GM20431 (cell line): ENCODE data around the gene WNK1.
"Not testable (repeated sequence)": the region's sequence is repeated elsewhere in the genome, so short reads cannot be mapped to it uniquely, and the experiment has no call there.

Experiments
- in situ Hi-C: fragments of 300-500 bp; cut with MseI, MboI; formaldehyde crosslinking; loops from one replicate; pipeline ENCODE4 v1.15.0; 2020; ENCODE audit warnings: low sequenced_read_pairs; ENCODE audit not compliant: unreplicated experiment

Gene WNK1

DNA sequence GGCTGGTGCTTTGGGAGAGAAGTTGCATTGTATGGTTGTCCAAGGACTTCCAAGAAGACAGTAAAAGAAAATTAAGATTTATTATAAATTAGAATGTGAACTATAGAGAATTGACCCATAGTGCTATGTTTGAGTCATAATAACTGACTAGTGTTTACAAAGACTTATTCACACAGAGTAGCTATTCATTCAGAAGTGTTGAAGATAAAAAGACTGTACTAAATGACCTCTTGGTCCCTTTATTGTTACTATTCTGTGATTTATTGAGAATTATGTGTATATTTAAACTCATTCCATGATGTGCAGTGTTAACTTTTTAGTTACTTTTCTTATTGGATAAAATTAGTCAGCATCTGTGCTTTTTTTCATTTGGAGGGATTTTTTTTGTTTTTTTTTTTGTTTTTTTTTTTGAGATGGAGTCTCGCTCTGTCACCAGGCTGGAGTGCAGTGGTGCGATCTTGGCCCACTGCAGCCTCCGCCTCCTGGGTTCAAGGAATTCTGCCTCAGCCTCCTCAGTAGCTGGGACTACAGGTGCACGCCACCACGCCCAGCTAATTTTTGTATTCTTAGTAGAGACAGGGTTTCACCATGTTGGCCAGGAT is 24.5 kb downstream of the WNK1 start:
- in situ Hi-C loops = not testable (repeated sequence)

GRCh38 chr12:777550-778047 is 25.2 kb downstream of the WNK1 start:
- in situ Hi-C loops = no loop called here

- in situ Hi-C loops = no loop called here
Measured at GRCh38 chr12:778615-779014, 26.2 kb downstream of the WNK1 start.

GRCh38 chr12:779745-780734 is 27.7 kb downstream of the WNK1 start:
- in situ Hi-C loops = no loop called here

DNA sequence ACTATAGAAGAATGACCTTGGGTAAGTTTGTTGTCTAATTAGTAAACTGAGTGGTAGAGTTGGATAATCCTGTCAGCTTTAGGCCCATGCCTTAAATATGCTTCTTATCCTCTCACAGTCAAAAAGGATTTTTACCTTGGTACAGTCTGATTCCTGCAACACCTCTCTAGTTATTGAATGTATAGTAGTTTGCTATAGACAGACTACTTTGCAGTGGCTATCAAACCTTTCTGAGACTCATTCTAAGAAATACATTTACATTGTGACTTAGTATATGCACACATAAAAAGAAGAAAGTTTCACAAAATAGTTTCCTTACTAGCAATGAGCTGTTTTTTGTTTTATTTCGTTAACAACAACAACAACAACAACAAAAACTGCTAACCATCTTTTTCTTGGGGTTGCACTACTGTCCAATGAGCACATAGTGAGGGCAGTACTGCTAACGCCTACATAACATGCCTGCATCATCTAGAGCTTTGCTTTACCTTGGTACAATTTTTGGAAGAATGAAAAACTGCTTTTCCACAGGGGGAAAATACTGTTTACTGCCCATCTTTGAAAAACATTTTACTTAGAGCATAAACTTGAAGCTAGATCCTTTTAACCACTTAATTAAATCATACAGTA is 28.5 kb downstream of the WNK1 start:
- in situ Hi-C loops = no loop called here

- in situ Hi-C loops = no loop called here
Measured at GRCh38 chr12:785706-786105, 33.3 kb downstream of the WNK1 start.

- in situ Hi-C loops = no loop called here
Measured at GRCh38 chr12:788288-788687, 35.9 kb downstream of the WNK1 start.

DNA sequence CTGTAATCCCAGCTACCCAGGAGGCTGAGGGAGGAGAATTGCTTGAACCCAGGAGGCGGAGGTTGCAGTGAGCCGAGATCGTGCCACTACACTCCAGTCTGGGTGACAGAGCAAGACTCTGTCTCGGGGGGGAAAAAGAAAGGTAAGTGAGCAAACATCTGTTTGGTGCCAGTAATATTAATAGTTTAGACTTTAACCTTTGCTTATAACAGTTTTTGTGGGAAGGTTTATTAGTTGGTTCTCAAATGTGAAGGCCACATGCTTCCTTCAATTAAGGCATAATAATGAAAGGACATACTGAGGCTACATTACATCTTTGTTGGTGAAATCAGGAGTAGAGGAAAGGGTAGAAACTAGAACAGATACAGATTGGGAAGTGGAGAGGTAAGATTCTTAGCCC is 36.4 kb downstream of the WNK1 start:
- in situ Hi-C loops = not testable (repeated sequence)

DNA sequence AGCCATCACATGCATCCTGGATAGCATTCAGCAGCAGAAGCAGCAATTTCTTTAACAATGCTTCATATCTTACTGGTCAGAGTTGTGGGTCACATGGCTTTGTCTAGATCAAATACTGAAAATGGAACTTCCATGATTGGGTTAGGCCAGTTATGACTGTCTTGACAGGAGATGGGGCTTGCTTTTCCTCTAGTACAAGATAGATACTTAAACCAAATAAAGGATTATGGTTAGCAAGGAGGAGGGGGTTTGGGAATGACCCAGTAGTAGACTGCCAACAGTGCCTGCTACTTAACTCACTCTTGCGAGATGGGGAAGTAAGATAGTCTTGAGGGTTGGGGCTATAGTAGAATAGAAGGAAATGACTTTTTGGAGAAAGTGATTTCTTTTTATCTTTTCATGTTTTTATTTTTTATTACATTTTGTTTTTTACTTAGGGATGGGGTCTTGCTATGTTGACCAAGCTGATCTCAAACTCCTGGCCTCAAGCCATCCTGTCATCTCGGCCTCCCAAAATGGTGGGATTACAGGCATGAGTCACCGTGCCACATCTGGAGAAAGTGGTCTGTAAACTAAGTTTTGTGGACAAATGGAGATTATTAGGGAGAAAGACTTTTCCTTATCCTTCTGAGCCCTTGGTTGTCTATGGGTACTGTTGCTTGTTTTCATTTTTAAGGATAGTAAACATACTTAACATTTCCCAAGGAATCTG is 37.6 kb downstream of the WNK1 start:
- in situ Hi-C loops = no loop called here

- in situ Hi-C loops = no loop called here
Measured at GRCh38 chr12:790608-791007, 38.2 kb downstream of the WNK1 start.

DNA sequence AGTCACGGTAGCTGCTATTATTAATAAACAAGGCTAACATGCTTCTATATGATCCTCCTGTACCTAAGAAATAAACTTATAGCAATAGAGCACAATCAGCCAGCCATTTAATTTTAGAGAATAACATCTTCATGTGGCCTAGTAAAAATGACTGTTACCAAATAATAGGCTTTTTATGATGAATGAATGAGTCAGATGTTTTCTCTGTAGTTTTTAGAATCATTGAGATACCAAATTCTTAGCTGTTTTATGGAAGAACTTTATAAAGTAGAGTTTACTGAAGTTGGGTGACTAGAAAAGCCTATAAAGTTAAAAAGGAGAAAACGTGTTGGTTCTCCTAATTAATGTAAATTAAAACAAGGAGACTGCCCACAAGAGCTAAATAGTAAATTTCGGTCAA is 40.7 kb downstream of the WNK1 start:
- in situ Hi-C loops = no loop called here

DNA sequence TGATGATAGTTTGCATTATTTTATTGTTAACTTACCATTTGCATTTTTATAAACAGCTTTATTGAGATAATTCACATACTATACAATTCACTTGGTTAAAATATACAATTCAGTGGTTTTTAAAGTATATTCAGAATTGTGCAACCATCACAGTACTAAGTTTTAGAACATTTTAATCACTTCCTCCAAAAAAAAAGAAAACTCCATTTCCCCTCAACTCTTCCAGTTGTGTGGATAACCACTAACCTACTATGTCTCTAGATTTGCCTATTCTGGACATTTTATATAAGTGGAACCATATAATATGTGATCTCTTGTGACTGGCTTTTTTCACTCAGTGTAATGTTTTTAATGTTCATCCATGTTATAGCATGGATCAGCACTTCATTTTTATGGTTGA is 41.3 kb downstream of the WNK1 start:
- in situ Hi-C loops = no loop called here

- in situ Hi-C loops = no loop called here
Measured at GRCh38 chr12:795305-795704, 42.9 kb downstream of the WNK1 start.

DNA sequence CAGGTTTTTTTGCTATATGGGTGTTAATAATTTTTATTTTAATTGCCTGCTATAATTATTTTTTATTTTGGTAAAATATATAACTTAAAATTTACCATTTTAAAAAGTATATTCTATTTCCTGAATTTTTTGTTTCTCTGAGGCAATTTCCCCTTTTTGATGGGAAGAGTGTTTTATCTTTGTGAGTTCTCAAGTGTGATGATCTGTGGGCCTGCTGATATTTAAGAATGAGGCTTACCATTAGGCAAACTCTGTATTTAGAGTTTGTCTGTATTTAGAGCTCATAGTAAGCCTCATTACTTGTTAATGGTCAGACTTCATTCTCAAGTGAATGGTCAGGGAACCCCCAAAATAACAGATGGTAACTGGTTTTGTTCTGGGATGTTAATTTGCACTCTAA is 48.0 kb downstream of the WNK1 start:
- in situ Hi-C loops = no loop called here

- in situ Hi-C loops = no loop called here
Measured at GRCh38 chr12:802242-803120, 50.1 kb downstream of the WNK1 start.

DNA sequence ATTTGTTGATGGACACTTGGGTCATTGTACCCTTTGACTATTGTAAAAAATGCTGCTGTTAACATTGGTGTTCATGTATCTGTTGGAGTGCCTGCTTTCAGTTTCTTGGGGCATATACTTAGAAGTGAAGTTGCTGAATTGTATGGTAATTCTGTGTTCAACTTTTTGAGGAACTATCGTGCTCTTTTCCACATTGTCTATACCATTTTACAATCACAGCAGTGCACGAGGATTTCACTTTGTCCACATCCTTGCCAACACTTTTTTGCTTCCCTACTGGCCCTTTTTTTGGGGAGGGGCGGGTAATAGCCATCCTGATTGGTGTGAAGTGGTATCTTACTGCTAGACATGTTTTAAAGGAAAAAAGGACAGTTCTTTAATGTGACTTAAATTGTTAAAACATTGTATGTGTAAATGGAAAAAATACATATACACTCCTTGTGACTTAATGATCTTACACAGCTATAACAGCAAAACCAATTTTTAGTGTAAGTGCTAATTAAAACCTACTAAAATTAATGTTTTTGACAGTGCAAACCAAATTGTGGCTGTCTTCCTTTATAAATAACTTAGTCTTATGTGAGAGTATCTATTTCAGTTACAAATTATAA is 52.7 kb downstream of the WNK1 start:
- in situ Hi-C loops = no loop called here

DNA sequence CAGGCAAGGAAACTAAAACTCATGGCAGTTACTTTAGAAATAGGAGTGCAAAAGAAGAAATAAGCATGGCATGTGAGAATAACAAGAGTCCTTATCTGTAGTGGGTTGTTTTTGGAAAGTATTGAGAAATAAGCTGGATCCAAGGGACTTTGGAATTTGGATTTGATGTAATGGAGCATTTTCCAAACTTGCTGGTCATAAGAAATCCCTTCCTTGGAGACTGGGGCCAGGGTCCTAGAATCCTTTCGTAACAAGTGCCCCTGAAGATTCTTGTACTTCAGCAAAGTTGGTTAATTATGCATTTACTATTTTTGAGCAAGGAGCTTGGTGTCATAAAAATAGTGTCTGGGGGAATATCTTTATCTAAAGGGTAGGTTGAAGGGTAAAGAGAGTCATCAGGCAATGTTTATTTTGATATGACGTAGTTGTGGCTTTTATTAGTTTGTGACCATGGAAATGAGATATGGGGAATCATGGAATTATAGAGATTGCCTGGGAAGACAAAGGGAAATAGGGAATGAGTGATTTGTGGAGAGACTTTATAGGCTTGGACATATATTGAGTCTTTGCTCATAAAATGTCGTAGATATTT is 53.9 kb downstream of the WNK1 start:
- in situ Hi-C loops = no loop called here

GRCh38 chr12:807041-807735 is 54.8 kb downstream of the WNK1 start:
- in situ Hi-C loops = no loop called here
